HG03280 (cell line): ENCODE measurements around the gene TMEM62.
"Not testable (repeated sequence)": the region's sequence is repeated elsewhere in the genome, so short reads cannot be mapped to it uniquely, and the experiment has no call there.

Experiments used
- ATAC-seq: cut with Tn5 transposase; IDR thresholded peaks from one replicate; pipeline ENCODE4 v1.9.1; 2021; ENCODE audit warnings: mild to moderate bottlenecking, moderate library complexity; ENCODE audit not compliant: unreplicated experiment

TMEM62 gene

GRCh38 chr15:43169888-43170287, 36.5 kb downstream of the TMEM62 start:
- ATAC-seq, result no peak

- ATAC-seq, result not testable (repeated sequence)
These were observed 42.4 kb downstream of the TMEM62 start for GRCh38 chr15:43175656-43176309.

- not testable (repeated sequence) for ATAC-seq
These were observed 43.8 kb downstream of the TMEM62 start for GRCh38 chr15:43177147-43177546.

- no peak for ATAC-seq
These were observed 49.9 kb downstream of the TMEM62 start for GRCh38 chr15:43183270-43183669.

GRCh38 chr15:43184407-43185124, 51.2 kb downstream of the TMEM62 start:
- ATAC-seq, result no peak

- ATAC-seq, result peak; percentile 95
These were observed 52.0 kb downstream of the TMEM62 start, which contains the start of gene CCNDBP1 for GRCh38 chr15:43185157-43186002. Gene CCNDBP1, plus strand, starts transcription at chr15:43185403. Its CDS starts 96 bp downstream, at chr15:43185499.

GRCh38 chr15:43186003-43186353, 52.6 kb downstream of the TMEM62 start:
- ATAC-seq, result peak; percentile 12

GRCh38 chr15:43187544-43188155, 54.3 kb downstream of the TMEM62 start:
- ATAC-seq, result no peak

GRCh38 chr15:43189296-43189695, 55.9 kb downstream of the TMEM62 start:
- ATAC-seq, result no peak

GRCh38 chr15:43190178-43190577, 56.8 kb downstream of the TMEM62 start:
- no peak for ATAC-seq

- no peak for ATAC-seq
These were observed 60.3 kb downstream of the TMEM62 start for GRCh38 chr15:43193710-43194109.

- ATAC-seq, result no peak
These were observed 61.4 kb downstream of the TMEM62 start for GRCh38 chr15:43194795-43195194.

GRCh38 chr15:43196760-43197548, 63.6 kb downstream of the TMEM62 start:
- no peak for ATAC-seq

- not testable (repeated sequence) for ATAC-seq
These were observed 64.4 kb downstream of the TMEM62 start for GRCh38 chr15:43197773-43198172.

GRCh38 chr15:43198556-43198955, 65.2 kb downstream of the TMEM62 start:
- not testable (repeated sequence) for ATAC-seq

GRCh38 chr15:43198992-43199391, 65.6 kb downstream of the TMEM62 start:
- ATAC-seq, result no peak

- no peak for ATAC-seq
These were observed 66.6 kb downstream of the TMEM62 start for GRCh38 chr15:43199945-43200488.

- ATAC-seq, result no peak
These were observed 70.9 kb downstream of the TMEM62 start for GRCh38 chr15:43204016-43204901.

- ATAC-seq, result no peak
These were observed 72.7 kb downstream of the TMEM62 start for GRCh38 chr15:43206054-43206453.
